ENCODE results near the gene ACSM2B.

DNA sequence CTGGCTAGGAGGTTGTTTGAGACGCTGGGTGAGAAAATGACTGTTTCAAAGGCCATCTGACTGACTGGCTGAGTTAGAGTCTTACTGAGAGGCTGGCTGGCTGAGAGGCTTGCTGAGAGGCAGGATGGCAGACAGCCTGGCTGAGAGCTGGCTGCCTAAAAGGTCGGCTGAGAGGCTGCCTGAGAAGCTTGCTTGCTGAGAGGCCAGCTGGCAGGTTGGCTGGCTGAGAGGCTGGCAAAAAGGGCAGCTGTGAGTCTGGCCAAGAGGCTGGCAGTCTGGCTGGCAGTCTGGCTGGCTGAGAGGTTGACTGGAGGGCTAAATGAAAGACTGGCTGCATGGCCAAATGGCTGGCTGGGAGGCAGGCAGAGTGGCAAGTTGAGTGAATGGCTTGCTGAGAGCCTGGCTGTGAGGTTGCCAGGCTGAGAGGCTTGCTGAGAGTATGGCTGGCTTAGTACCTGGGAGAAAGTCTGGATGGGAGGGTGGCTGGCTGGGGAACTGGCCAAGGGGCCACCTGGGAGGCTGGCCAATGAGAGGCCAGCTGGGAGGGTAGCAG lies 35.3 kb upstream of the ACSM2B start:
- no peak for TF ChIP-seq EZH2 (IDR thresholded peaks at IDR 0.05; ENCODE audit: borderline replicate concordance, low read length)
- TF ChIP-seq, protein P1, sequence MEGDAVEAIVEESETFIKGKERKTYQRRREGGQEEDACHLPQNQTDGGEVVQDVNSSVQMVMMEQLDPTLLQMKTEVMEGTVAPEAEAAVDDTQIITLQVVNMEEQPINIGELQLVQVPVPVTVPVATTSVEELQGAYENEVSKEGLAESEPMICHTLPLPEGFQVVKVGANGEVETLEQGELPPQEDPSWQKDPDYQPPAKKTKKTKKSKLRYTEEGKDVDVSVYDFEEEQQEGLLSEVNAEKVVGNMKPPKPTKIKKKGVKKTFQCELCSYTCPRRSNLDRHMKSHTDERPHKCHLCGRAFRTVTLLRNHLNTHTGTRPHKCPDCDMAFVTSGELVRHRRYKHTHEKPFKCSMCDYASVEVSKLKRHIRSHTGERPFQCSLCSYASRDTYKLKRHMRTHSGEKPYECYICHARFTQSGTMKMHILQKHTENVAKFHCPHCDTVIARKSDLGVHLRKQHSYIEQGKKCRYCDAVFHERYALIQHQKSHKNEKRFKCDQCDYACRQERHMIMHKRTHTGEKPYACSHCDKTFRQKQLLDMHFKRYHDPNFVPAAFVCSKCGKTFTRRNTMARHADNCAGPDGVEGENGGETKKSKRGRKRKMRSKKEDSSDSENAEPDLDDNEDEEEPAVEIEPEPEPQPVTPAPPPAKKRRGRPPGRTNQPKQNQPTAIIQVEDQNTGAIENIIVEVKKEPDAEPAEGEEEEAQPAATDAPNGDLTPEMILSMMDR (IDR thresholded peaks at IDR 0.05; ENCODE audit: low read length), result no peak

Measured in OCI-LY1 (cell line).